T-helper 17 cell (primary cell): Measurements from ENCODE around the gene ZIC1. TPM values are rescaled to one million over a fixed set of nuclear protein-coding genes. Genes with fewer than 3 reads are reported as not detected.

Source experiments
- ATAC-seq: fragments of 150-1000 bp; cut with Tn5 transposase; 2 replicates; pipeline ENCODE4 v1.10.0; 2021; ENCODE audit warnings: mild to moderate bottlenecking, moderate library complexity
- DNase-seq, 3 donors: peaks; one replicate each; pipeline versions ENCODE4 v3.0.0 to v3.0.0-alpha.2; 2020 to 2021
- H3K9me3 ChIP-seq: one replicate; pipeline ENCODE4 v1.7.0; 2013; ENCODE audit warnings: low read length, mild to moderate bottlenecking; ENCODE audit not compliant: control insufficient read depth, poor library complexity, severe bottlenecking
- H3K27ac Mint-ChIP-seq: one replicate; pipeline ENCODE4 v1.8.0; 2022; ENCODE audit warnings: mild to moderate bottlenecking, moderate library complexity, mixed read lengths
- H3K27me3 Mint-ChIP-seq: one replicate; pipeline ENCODE4 v1.8.0; 2022; ENCODE audit warnings: mixed read lengths
- H3K36me3 Mint-ChIP-seq: one replicate; pipeline ENCODE4 v1.8.0; 2022; ENCODE audit warnings: low read depth, mixed read lengths
- H3K4me1 Mint-ChIP-seq: one replicate; pipeline ENCODE4 v1.8.0; 2022; ENCODE audit warnings: mild to moderate bottlenecking, mixed read lengths
- H3K4me3 Mint-ChIP-seq: one replicate; pipeline ENCODE4 v1.8.0; 2022; ENCODE audit warnings: mild to moderate bottlenecking, moderate library complexity, mixed read lengths
- total RNA-seq, 4 donors: library from RNA in 2 of 4; stranded (reverse) in 2 of 4; gene quantifications; one replicate each; pipeline ENCODE4 v1.2.3 and lab custom pipeline; 2022 to 2026

ZIC1 gene
- total RNA-seq, 2 donors from 2014 or later = not detected

DNA sequence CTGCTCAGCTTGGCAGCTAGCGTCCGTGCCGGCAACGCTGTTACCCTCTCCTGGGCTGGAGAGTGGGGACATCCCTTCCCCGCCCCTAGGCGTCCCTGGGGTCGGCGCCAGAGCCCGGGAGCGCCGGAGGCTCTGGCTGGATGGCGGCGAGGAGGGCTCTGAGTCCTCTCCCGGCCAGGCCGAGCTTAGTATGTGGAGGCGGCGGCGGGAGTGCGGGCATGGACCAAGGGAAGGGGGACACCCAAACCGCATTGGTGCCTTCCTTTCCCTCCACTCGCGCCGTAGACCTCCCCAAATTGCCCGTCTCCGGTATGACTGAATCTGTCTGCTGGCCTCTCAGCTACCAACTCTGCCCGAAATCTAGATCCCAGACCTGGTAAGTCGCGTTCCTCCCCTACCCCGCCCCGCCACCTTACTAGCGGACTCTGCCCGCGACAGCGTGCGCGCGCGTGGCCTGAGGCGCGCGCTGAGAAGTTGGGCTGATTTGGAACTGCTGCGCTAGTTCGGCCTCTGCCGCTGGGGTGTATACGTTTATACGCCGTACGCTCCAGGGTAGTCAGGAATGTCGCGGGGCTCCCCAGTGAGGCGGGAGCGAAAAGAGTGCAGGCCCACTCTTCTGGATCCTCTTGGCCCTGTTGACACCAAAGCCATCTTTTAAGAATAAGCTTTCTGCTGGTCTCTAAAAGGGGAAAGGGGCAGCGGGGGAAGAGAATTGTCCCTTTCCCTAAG, 12.2 kb downstream of the ZIC1 start:
- Mint-ChIP-seq H3K4me3 (no peak overlapping the region), H3K27me3 (peaks cover 68% of the 10 kb centered on the region), H3K4me1 (peaks cover 2% of the 10 kb centered on the region), H3K27ac (no peak overlapping the region), H3K36me3 (peaks cover 7% of the 10 kb centered on the region)
- ATAC-seq (no peak), DNase-seq (no peak)
- H3K9me3 ChIP-seq = peaks cover 3% of the 10 kb centered on the region

DNA sequence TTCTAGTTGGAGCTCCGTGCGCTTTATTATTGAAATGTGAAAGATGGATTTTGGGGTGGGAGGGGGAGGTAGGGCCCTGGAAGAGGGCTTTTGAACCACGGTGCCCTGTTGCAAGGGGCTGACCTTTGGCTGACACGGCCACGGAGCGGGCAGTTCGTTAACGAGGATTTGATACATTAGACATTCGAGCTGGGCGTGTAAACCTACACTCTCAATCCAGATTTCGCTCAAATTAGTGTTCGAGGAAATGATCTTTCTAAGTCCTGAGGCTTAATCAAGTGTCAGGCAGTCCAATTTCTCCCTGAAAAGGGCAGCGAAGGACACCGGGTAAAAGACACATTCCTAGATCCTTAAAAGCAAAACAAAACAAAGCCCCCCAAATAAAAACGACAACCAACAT, 13.0 kb downstream of the ZIC1 start:
- Mint-ChIP-seq H3K4me3 (no peak overlapping the region), H3K36me3 (peaks cover 7% of the 10 kb centered on the region), H3K27ac (no peak overlapping the region), H3K27me3 (peaks cover 62% of the 10 kb centered on the region), H3K4me1 (peaks cover 2% of the 10 kb centered on the region)
- peaks cover 3% of the 10 kb centered on the region for H3K9me3 ChIP-seq
- ATAC-seq = no peak
- DNase-seq = no peak

DNA sequence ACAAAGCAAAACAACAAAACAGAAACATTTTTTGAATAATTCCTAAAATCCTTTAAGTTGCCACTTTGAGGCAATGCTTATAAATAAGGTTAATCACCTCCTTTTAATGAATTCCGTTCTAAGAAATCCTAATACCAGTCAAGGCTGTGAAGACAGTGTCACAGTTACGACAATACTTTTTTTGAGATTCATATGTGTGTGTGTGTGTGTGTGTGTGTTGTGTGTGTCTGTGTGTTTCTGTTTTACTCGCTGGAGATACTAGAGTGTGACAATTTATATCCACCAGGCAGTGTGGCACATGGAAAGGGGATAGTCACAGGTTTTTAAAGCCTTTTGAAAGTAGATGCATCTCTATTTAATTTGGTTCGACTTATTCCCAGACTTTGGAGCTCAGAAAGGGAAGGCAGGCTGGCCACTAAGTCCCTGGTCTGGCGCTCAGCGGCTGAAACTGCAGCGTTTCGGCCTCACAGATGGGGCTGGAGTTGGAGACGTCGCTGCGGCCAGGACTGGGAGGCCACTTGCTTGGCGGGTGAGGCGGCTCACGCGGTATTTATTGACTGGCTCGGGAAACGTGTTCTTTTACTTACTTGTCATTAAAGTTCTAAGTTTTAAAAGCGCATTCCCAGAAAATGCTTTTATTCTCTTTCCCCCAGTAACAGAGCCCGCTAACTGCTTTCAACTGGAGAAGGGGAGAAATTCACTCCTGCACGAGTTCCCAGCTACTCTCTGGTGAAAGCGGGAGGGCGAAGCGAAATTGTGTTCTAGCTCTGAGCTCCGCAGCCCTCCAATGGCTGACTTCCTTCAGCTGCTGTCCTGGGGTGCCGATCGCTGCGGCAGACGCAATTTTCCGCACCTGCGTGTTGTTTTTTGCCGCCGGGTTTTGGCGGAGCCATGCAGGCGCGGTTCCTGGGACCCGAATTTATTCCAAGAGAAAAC, 13.7 kb downstream of the ZIC1 start:
- H3K27ac Mint-ChIP-seq = no peak overlapping the region

GRCh38 chr3:147423537-147423797, 14.3 kb downstream of the ZIC1 start:
- Mint-ChIP-seq H3K4me1 (peaks cover 2% of the 10 kb centered on the region), H3K4me3 (no peak overlapping the region), H3K36me3 (peaks cover 7% of the 10 kb centered on the region), H3K27me3 (peaks cover 55% of the 10 kb centered on the region), H3K27ac (no peak overlapping the region)
- no peak for ATAC-seq
- peaks cover 3% of the 10 kb centered on the region for H3K9me3 ChIP-seq
- DNase-seq = no peak

More for the DNA sequence above, 13.7 kb downstream of the ZIC1 start:
- peaks cover 7% of the 10 kb centered on the region for H3K36me3 Mint-ChIP-seq
- ATAC-seq (no peak), DNase-seq (no peak)
- peaks cover 2% of the 10 kb centered on the region for H3K4me1 Mint-ChIP-seq
- peaks cover 3% of the 10 kb centered on the region for H3K9me3 ChIP-seq
- H3K27me3 Mint-ChIP-seq = peaks cover 59% of the 10 kb centered on the region
- no peak overlapping the region for H3K4me3 Mint-ChIP-seq

DNA sequence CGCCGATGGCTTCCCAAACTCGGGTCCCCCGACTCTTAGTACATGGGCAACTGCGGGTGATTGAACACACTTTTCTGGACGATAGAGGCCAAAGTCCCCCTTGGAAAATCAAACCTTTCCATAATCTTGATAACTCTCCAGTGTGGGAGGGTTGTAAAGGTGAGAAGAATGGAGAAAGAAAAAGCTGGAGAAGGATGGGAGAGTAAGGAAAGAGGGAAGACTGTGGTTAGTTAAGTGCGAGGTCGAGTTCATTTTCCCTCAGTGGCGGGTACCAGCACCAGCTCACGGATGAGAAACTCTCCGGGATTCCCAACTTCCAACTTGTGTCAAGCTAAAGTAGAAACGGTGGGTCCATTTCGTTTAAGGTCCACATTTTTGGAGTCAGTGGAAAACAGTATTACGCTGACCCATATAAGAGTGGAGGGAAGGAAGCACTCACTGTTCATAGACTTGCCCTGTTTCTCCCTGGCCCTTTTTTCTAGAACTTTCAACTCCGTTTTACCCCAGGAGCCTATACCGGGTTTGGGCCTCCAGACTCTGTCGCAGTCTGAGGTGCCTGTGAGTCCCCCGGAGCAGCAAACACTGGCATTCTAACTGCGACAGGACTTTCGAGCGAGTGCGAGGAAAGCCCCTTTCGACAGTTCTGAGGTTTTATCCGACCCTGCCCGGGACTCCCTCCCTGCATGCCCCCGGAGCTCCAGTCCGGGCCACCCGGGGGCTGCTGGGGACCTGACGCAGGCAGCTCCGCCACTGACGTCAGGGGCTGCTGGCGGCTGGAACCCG, 14.8 kb downstream of the ZIC1 start:
- Mint-ChIP-seq H3K36me3 (peaks cover 7% of the 10 kb centered on the region), H3K27ac (no peak overlapping the region), H3K4me3 (no peak overlapping the region), H3K4me1 (peaks cover 2% of the 10 kb centered on the region), H3K27me3 (peaks cover 50% of the 10 kb centered on the region)
- peaks cover 3% of the 10 kb centered on the region for H3K9me3 ChIP-seq
- ATAC-seq (no peak), DNase-seq (no peak)

DNA sequence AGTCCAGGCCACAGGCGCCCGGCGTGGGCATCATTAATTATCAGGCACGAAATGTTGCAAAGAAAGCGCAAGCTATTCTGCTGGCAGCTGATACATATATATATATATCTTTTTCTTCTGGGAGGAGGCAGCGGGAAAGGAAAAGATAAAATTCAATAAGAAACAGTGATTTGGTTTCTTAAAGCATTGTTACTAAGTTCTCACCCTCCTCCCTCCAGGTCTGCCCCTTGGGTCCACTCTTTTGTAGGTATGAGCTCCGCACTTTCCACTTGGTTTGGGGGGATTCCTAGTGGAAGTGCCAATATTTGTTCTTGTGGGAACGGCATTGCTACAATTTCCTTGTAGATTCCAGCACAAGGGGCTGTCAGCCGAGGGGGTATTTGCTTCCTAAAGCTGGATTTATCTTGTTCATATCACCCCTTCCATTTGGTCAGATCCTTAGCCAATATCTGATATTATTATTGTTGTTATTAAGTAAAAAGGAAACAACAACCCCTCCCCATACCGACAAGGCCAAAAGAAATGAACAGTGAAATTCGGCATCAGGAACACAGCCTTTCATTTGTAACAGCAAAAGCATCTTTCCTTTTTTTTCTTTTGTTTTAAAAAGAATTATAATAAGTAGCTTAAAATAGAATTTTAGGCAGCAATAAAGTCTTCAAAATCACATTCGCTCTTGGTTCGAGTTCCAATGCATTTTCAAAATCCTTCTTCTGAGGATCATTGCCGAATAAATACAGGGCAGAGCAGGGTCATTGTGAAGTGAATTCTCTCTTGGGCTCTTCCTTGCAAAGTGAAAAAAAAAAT, 15.6 kb downstream of the ZIC1 start:
- peaks cover 3% of the 10 kb centered on the region for H3K9me3 ChIP-seq
- ATAC-seq (no peak), DNase-seq (no peak)
- H3K27me3 Mint-ChIP-seq = peaks cover 42% of the 10 kb centered on the region
- no peaks in the 10 kb centered on the region for H3K4me1 Mint-ChIP-seq
- peaks cover 4% of the 10 kb centered on the region for H3K36me3 Mint-ChIP-seq
- H3K4me3 Mint-ChIP-seq = no peak overlapping the region
- no peak overlapping the region for H3K27ac Mint-ChIP-seq

GRCh38 chr3:147425388-147425850, 16.3 kb downstream of the ZIC1 start:
- Mint-ChIP-seq H3K27me3 (peaks cover 36% of the 10 kb centered on the region), H3K4me1 (no peaks in the 10 kb centered on the region), H3K27ac (no peak overlapping the region), H3K36me3 (peaks cover 4% of the 10 kb centered on the region), H3K4me3 (no peak overlapping the region)
- no peak for ATAC-seq
- H3K9me3 ChIP-seq = peaks cover 3% of the 10 kb centered on the region
- no peak for DNase-seq

GRCh38 chr3:147426931-147427330, 17.8 kb downstream of the ZIC1 start:
- H3K4me3 Mint-ChIP-seq = no peak overlapping the region
- ATAC-seq = no peak
- H3K4me1 Mint-ChIP-seq = no peaks in the 10 kb centered on the region
- peaks cover 4% of the 10 kb centered on the region for H3K36me3 Mint-ChIP-seq
- H3K9me3 ChIP-seq = no peaks in the 10 kb centered on the region
- H3K27me3 Mint-ChIP-seq = peaks cover 27% of the 10 kb centered on the region
- DNase-seq = no peak
- no peak overlapping the region for H3K27ac Mint-ChIP-seq

- Mint-ChIP-seq H3K4me1 (no peaks in the 10 kb centered on the region), H3K36me3 (peaks cover 4% of the 10 kb centered on the region), H3K27ac (no peak overlapping the region), H3K27me3 (peaks cover 18% of the 10 kb centered on the region), H3K4me3 (no peak overlapping the region)
- no peaks in the 10 kb centered on the region for H3K9me3 ChIP-seq
- ATAC-seq (no peak), DNase-seq (no peak)
These were observed 18.6 kb downstream of the ZIC1 start for GRCh38 chr3:147427746-147428145.

GRCh38 chr3:147428326-147428725, 19.2 kb downstream of the ZIC1 start:
- Mint-ChIP-seq H3K4me1 (no peaks in the 10 kb centered on the region), H3K4me3 (no peak overlapping the region), H3K27ac (no peak overlapping the region), H3K36me3 (peaks cover 4% of the 10 kb centered on the region), H3K27me3 (peaks cover 13% of the 10 kb centered on the region)
- H3K9me3 ChIP-seq = no peaks in the 10 kb centered on the region
- DNase-seq (no peak), ATAC-seq (no peak)

DNA sequence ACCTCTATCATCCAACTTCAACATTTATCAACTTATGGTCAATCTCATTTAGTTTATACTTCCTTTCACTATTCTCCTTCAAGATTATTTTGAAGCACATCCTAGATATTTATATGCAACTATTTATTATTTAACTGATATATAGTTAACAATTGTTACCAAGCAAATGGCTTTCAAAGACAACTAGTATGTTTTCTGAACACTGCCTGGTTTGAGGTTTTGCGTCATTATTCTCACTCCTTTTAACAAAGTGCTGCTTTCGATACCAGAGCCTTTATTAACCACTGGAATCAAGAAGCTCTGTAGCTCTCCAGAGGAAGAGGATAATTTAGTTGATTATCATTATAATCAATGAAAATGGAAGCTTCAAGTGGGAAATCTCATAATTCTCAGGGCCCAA, 19.6 kb downstream of the ZIC1 start:
- Mint-ChIP-seq H3K4me3 (no peak overlapping the region), H3K27me3 (peaks cover 8% of the 10 kb centered on the region), H3K27ac (no peak overlapping the region), H3K4me1 (no peaks in the 10 kb centered on the region), H3K36me3 (peaks cover 3% of the 10 kb centered on the region)
- ATAC-seq (no peak), DNase-seq (no peak)
- H3K9me3 ChIP-seq = no peaks in the 10 kb centered on the region

- Mint-ChIP-seq H3K27me3 (peaks cover 5% of the 10 kb centered on the region), H3K27ac (no peak overlapping the region), H3K4me3 (no peak overlapping the region), H3K36me3 (no peaks in the 10 kb centered on the region), H3K4me1 (no peaks in the 10 kb centered on the region)
- no peaks in the 10 kb centered on the region for H3K9me3 ChIP-seq
- ATAC-seq (no peak), DNase-seq (no peak)
These were observed 22.6 kb downstream of the ZIC1 start for GRCh38 chr3:147431751-147432150.
